Measurements from ENCODE around the gene MBD5. TPM values are rescaled to one million over a fixed set of nuclear protein-coding genes. Genes with fewer than 3 reads are reported as not detected.

The MBD5 gene
- total RNA-seq, 1 experiment from 2014 or later: 7.0 TPM

DNA sequence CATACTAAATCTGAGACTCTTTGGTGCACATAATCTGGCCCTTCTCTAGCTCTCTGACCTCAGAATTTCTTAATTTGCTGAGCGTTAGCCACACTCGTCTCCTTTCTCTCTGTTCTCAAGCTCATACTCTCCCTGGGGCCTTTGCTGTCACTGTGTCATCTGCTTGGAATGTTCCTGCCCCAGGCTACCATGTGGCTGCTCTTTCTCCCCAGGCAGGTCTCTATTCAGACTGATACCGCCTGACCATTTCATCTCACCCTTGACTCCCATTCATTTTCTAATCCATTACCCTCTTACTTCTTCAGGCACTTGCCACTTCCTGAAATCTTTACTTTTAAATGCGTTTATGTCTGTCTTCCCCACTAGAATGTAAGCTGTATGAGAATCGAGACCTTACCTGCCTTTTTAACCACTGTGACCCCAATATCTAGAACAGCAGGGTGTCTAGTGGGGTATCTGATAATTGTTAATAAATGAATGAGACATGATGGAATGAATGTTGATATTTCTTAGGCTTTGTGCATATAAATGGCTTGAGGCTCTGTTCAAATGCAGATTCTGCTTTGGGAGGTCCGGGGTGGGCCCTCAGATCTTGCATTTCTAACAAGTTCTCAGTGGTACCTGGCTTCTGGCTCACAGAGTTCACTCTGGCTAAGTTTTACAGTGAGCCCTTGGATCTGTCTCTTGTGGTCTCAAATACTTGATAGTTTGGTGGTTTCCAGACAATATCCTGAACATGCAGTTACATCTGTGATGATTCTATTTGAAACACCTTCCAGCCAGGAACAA, 533.8 kb downstream of the MBD5 start:
- peak; percentile 70 for DNase-seq
- Histone ChIP-seq H3K36me3 (replicated peaks; ENCODE audit: control insufficient read depth, insufficient read depth, low read length) (no peaks in the 10 kb centered on the region), H3K27me3 (ENCODE audit: control insufficient read depth, insufficient read depth, low read length) (no peaks in the 10 kb centered on the region; the same call in 1 of the 2 replicates), H3K4me3 (ENCODE audit: insufficient read depth, low read depth, low read length) (no peak overlapping the region)

DNA sequence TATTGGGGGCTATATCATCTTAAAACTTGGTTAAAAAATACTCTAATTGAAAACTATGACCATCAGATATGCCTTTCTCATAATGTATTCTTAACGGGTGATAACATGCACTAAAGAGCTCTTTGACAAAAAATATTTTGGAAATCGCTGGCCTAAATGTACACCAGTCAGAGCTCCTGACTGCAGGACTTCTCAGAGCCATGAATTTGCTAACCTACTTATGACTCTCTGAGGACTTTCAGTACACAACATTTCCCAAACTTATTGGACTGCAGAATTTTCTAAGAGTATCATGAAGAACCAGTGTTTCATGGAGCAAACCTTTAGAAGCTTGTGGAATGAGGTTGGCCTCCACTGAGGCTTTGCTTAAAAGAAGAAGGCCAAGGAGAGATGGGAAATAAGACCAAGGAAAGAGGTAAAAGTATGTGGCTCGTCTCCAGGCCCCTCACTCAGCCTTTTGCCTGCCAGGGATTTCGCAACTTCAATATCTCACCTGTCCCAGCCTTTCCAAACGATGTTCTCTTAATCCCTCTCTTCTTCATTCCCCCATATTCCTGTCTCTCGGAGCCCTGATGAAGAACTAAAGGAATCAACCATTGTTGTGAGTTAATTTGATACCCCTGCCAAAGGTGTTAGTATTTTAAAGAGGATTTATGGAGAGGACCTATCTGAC, 534.9 kb downstream of the MBD5 start:
- no peak overlapping the region for H3K4me3 ChIP-seq (ENCODE audit: insufficient read depth, low read depth, low read length)
- no peak for DNase-seq
- H3K27me3 ChIP-seq (ENCODE audit: control insufficient read depth, insufficient read depth, low read length): no peaks in the 10 kb centered on the region; the same call in 1 of the 2 replicates
- H3K36me3 ChIP-seq (replicated peaks; ENCODE audit: control insufficient read depth, insufficient read depth, low read length): no peaks in the 10 kb centered on the region

GRCh38 chr2:148557844-148558436, 537.0 kb downstream of the MBD5 start:
- Histone ChIP-seq H3K27me3 (ENCODE audit: control insufficient read depth, insufficient read depth, low read length) (no peaks in the 10 kb centered on the region; the same call in 1 of the 2 replicates), H3K4me3 (ENCODE audit: insufficient read depth, low read depth, low read length) (no peak overlapping the region), H3K36me3 (replicated peaks; ENCODE audit: control insufficient read depth, insufficient read depth, low read length) (no peaks in the 10 kb centered on the region)
- no peak for DNase-seq

- no peak for DNase-seq
- H3K27me3 ChIP-seq (ENCODE audit: control insufficient read depth, insufficient read depth, low read length): no peaks in the 10 kb centered on the region
- no peaks in the 10 kb centered on the region for H3K36me3 ChIP-seq (replicated peaks; ENCODE audit: control insufficient read depth, insufficient read depth, low read length)
- H3K4me3 ChIP-seq (ENCODE audit: insufficient read depth, low read depth, low read length): no peak overlapping the region
These were observed 539.6 kb downstream of the MBD5 start for GRCh38 chr2:148560496-148560895.

GRCh38 chr2:148561389-148561788, 540.5 kb downstream of the MBD5 start:
- DNase-seq: no peak
- Histone ChIP-seq H3K36me3 (replicated peaks; ENCODE audit: control insufficient read depth, insufficient read depth, low read length) (no peaks in the 10 kb centered on the region), H3K4me3 (ENCODE audit: insufficient read depth, low read depth, low read length) (no peak overlapping the region), H3K27me3 (ENCODE audit: control insufficient read depth, insufficient read depth, low read length) (no peaks in the 10 kb centered on the region)

GRCh38 chr2:148565272-148565894, 544.5 kb downstream of the MBD5 start:
- Histone ChIP-seq H3K4me3 (ENCODE audit: insufficient read depth, low read depth, low read length) (no peak overlapping the region), H3K27me3 (ENCODE audit: control insufficient read depth, insufficient read depth, low read length) (0 out of 2 replicates have a peak, but pooled peaks cover 1% of the 10 kb centered on the region), H3K36me3 (replicated peaks; ENCODE audit: control insufficient read depth, insufficient read depth, low read length) (no peaks in the 10 kb centered on the region)
- peak; percentile 52 for DNase-seq

Other genes starting within 250 kb of the MBD5 start
- 8.6 and 8.8 TPM in 2 replicates for gene ACVR2A, start 176.1 kb upstream of the MBD5 start, total RNA-seq (2014; rRNA removed; shearing (Covaris generic))
- 57.3 and 60.6 TPM in 2 replicates for gene ORC4, start 354 bp upstream of the MBD5 start, total RNA-seq (2014; rRNA removed; shearing (Covaris generic))